GM12872 (cell line): ENCODE measurements around the gene CMTM3.

ENCODE experiments used
- CTCF ChIP-seq: IDR thresholded peaks from 3 replicates; pipeline ENCODE4 v1.5.1; 2011; ENCODE audit warnings: low read depth, mild to moderate bottlenecking, low read length, moderate library complexity; ENCODE audit not compliant: insufficient read depth

CMTM3 gene

GRCh38 chr16:66616169-66616568 lies 11.7 kb downstream of the CMTM3 start:
- no peak for TF ChIP-seq CTCF

GRCh38 chr16:66616592-66616991 lies 12.1 kb downstream of the CMTM3 start:
- TF ChIP-seq CTCF: no peak

GRCh38 chr16:66617010-66617434 lies 12.5 kb downstream of the CMTM3 start:
- TF ChIP-seq CTCF: no peak

- TF ChIP-seq CTCF: no peak
These were observed 13.2 kb downstream of the CMTM3 start for GRCh38 chr16:66617728-66618127.

GRCh38 chr16:66618588-66619375 lies 14.3 kb downstream of the CMTM3 start:
- no peak for TF ChIP-seq CTCF

GRCh38 chr16:66619534-66620428 lies 15.3 kb downstream of the CMTM3 start:
- TF ChIP-seq CTCF: no peak

GRCh38 chr16:66620429-66620795 lies 15.9 kb downstream of the CMTM3 start:
- TF ChIP-seq CTCF: no peak
